Islet precursor cell (in vitro differentiated cells): Measurements from ENCODE around the gene DNASE1L3.
"Not testable (repeated sequence)": the region's sequence is repeated elsewhere in the genome, so short reads cannot be mapped to it uniquely, and the experiment has no call there.

Experiments
- DNase-seq: peaks from one replicate; pipeline ENCODE4 v3.0.0-alpha.2; 2018

DNASE1L3 gene

DNA sequence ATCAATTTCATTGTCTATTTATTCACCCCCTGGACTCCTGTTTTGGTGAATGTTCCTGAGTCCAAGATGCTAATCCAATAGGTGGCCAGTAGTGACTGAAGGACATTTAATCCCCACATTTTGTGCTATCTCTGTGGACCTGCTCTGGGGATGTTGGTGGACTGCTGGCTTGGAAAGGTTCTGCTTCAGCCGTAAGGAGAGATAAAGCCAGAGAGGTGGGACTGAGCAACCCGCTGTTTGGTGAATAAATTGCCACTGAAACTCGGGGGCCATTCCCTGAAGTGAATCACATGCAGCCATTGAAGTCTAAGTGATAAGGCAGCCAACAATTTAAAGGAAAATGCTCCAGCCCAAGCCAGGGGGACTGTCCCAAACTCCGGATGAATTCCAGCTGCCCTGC is 25.2 kb upstream of the DNASE1L3 start:
- no peak for DNase-seq

DNA sequence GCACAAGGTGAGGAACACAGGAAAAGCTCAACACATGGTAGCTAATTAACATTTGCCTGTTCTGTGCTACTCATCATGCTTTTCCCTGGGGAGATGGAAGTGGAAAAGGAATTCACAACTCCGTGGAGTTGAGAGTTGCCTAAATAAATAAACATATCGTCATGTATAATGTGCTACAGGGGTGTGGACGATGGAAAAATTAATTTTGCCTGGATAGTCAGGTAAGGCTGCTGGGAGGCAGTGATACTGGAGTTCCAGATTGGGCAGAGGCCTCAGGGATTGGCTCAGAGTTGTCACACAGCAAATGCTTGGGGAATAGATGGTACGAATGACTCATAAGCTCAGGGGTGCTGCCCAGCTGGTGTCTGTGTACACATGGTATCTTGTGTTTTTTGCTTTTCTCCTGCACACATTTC is 23.8 kb upstream of the DNASE1L3 start:
- DNase-seq = no peak

DNA sequence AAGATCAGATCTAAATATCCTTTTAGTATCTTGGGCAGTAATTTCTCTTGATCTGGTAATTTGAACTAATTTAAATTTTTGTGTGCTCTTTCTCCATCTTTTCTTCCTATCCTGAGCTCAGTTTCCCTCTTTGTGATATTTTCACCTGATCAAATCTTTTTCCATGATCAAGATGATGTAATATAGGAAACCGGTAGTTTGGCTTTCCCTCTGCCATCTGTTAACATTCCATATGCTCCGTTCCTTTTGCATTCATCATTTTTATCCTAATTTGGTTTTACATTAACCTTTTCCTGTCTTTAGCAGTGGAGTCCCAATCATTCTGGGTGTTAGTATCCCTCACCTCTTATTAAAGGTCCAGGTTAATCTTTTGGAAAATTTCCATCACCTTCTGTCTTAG is 20.9 kb upstream of the DNASE1L3 start:
- no peak for DNase-seq

DNA sequence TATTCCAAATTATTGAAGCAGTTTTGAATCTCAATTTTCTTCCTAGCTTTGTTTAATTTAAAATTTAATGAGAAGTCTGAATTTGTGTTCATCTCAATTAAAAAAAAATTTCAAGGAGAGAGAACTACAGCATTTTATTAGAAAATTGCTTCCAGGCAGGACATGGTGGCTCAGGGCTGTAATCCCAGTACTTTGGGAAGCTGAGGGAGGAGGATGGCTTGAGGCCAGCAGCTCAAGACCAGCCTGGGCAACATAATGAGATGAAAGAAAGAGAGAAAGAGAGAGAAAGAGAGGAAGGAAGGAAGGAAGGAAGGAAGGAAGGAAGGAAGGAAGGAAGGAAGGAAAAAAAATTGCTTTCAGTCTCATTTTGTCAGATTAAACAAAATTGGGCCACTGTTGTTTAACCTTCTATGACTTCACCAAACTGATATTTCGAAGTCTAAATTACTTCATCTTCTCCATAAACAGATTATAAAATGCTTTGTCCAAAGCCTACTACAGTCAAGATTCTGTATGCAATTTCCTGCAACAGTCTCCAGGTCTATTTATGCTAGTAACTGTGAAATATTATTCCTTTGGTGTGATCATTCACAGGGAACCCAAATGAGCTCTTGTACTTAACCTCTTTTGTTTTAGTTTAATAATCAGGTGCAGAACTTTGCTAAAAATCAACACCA is 20.2 kb upstream of the DNASE1L3 start:
- DNase-seq = no peak

DNA sequence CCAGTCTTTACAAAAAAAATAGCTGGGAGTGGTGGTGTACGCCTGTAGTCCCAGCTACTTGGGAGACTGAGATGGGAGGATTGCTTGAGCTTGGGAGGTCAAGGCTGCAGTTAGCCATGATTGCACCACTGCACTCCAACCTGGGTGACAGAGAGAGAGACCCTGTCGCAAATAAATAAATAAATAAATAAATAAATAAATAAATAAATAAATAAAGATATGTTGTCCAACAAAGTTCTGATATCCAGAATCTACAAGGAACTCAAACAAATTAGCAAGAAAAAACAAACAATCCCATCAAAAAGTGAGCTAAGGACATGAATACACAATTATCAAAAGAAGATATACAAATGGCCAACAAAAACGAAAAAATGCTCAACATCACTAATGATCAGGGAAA is 17.2 kb upstream of the DNASE1L3 start:
- DNase-seq = not testable (repeated sequence)

DNA sequence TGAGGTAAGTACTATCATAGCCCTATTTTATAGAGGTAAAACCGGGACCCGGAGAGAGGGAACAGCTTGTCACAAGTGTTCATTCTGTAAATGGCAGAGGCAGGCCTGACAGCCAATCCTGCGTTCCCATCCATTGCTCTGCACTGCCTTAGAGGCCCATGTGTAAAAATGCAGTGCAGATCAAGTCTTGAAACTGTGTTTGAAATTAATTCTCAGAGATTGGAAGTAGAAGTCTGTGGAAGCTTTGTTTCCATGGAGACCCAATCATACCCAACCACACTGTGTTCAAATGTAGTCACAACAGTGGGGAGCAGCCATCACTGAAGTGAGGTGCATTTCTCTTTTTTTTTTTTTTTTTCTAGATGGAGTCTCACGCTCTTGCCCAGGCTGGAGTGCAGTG is 13.1 kb upstream of the DNASE1L3 start:
- DNase-seq = no peak

DNA sequence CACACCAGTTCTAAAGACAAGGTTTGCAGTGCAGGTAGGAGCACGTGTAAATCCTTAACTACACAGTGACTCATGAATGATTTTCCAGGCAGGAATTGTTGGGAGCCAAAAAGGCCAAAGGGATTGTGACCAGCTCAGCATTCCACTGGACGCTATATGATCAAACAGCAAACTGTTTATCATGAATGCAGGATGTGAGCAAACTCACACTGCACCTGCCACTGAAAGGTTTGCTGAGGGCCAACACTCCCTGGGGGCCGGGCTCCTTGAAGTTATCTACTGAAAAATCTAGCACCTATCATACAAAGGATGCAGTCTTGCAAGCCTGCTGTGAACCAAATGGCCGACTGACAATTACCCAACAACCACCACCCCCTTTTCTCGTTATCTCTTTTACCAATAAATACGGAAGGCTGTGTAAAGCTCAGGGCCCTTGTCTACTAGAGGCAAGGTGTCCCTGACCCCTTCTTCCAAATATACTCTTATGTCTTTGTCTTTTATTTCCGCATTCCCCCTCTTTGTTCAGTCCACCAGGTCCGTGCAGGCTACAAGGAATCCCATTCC is 11.5 kb upstream of the DNASE1L3 start:
- no peak for DNase-seq

DNA sequence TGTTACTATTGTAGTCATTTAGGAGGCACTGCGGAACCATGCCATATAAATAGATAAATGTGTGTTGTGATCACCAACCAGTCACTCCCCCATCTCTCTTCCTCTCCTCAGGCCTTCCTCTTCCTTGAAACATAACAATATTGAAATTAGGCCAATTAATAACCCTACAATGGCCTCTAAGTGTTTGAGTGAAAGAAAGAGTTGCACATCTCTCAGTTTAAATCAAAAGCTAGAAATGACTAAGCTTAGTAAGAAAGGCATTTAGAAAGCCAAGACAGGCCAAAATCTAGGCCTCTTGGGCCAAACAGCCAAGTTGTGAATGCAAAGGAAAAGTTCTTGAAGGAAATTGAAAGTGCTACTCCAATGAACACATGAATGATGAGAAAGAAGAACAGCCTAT is 8.1 kb upstream of the DNASE1L3 start:
- no peak for DNase-seq

DNA sequence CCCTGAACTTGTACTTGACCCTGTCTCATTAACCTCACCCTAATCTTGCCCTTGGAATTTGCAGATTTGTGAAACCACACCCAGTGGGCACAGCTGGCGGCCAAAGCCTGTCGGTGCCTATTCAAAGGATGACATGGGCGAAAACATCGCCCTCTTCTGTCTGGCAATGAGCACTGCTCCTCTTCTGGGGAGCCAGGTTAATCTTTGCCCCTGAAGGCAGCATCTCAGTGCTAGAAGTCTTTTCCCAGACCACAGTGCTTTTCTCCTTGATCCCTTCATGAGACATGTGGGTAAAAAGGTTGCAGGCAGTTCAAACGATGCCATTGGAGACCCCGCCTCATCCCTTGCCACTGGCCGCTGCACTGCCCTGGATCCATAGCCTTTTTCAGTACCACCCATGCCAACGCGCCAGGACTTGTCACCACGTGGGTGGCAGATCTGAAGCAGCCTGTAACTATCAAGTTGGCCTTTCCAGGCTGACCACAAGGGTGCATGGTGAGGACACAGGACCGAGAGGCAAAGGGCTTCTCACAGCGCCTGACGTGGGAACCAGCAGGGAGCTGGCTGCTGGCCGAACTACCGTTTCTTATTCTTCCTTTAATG is 6.5 kb upstream of the DNASE1L3 start:
- DNase-seq = peak; percentile 85

DNA sequence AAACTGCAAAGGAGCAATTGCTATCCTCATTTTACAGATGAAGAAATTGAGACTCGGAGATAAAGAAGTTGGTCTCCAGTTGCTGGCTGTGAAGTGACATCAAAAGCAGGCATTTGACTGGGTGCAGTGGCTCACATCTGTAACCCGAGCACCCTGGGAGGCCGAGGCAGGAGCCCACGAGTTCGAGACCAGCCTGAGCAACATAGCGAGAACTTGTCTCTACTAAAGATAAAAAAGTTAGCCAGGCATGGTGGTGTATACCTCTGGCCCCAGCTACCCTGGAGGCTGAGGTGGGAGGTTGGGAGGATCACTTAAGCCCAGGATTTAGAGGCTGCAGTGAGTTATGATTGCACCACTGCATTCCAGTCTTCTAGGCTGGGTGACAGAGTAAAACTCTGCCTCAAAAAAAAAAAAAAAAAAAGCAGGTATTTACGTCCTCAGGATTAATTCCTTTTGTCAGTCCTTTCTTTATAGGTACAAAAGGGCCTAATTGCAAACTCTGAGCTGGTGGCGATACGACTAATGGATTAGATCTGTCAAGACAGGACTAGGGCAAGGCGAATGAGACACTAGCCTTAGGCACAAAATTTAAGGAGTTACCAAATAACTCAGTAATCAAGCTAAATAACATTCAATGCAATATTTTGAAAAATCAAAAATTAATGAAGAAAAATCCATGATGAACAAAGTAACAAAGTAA is 5.9 kb upstream of the DNASE1L3 start:
- DNase-seq = no peak

DNA sequence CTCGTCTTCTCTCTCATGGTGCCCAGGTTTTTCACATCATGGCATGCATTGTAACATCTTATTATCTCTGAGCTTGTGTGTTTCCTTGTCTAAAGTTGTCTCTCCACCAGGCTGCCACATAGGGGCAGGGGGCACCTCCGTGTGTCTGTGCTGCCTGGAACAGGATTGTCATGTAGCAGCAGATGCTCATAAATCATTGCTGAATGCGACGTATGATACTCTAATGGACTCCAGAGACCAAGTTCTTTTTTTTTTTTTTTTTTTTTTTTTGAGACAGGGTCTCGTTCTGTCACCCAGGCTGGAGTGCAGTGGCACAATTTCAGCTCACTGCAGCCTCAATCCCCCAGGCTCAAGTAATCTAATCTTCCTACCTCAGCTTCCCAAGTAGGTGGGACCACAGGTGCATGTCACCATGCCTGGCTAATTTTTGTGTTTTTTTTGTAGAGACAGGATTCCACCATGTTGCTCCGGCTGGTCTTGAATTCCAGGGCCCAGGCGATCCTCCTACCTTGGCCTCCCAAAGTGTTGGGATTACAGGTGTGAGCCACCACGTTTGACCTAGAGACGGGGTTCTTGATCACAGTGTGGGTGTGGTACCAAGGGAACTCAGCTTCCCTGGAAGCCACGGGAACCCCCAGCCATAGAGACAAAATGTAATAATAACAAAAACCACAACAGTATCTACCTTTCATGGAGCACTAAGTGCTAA is 4.7 kb upstream of the DNASE1L3 start:
- no peak for DNase-seq

DNA sequence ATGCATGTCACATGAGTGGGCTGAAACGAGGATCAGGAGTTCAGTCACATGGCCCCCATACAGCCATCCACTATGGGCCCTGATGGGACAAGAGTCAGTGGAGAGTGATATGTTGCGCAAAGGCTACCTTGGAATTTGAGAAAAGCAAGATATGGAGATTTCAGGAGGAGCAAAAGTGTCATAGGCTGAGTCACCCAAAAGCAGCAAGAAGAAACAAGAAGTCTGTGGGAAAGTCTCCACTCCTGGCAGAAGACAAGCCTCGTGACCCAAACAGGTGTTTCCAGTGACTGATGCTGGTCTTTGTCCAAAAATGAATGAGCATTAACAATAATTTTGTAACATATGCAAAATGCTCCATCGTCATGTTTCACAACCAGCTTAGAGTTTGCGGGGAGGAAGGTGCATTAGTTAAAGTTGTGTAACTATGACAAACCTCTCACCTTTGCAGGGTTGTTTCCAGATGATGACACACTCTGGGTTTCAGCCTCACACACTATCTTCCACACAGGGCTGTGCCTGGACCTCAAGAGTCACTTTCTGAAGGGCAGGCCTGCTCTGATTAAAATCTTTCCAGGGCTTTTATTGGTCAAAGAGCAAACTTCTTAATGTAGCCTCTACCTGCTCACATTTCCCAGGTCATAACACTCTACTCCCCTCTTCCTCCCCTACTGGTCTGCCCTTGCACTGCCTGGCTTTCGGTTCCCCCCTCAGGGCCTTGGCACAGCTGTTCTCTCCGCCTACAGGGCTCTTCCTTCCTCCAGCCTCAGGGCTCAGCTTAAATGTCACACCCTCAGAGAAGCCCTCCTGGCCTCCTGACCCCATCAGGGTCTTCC is 3.9 kb upstream of the DNASE1L3 start:
- no peak for DNase-seq

DNA sequence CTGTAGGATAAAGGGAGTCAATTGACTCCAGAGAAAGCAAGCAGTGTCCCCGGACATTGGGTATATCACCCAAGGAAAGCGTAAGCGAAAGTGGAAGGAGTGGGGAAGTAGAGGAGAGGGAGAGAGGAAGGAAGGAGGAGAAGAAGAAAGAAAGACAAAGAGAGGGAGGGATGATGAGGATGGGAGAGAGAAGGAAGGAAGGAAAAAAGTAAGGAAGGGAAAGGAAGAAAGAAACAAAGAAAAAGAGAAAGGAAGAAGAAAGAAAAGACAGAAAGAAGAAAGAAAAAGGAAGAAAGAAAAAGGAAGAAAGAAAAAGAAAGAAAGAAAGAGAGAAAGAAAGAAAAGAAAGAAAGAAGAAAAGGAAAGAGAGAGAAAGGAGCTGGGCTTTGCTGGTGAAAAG is 839 bp downstream of the DNASE1L3 start:
- DNase-seq = no peak

DNA sequence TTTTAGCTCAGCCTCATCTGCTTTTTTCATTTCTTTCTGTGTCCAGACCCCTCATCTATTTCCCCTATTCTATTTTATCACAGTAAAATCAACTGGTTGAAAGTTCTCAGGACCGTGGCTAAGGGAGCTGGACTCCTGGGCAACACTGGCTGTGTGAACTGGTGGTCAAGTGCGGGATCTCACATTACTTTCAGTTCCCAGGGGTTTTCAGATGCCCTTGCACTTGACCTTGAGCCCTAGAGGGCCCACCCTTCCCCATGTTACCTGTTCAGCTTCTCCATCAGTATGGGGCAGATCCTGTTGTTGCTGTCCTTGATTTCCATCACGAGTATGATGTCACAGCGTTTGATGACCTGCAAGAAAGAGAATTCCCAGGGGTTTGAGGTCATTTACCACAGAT is 2.8 kb downstream of the DNASE1L3 start:
- DNase-seq = no peak

DNA sequence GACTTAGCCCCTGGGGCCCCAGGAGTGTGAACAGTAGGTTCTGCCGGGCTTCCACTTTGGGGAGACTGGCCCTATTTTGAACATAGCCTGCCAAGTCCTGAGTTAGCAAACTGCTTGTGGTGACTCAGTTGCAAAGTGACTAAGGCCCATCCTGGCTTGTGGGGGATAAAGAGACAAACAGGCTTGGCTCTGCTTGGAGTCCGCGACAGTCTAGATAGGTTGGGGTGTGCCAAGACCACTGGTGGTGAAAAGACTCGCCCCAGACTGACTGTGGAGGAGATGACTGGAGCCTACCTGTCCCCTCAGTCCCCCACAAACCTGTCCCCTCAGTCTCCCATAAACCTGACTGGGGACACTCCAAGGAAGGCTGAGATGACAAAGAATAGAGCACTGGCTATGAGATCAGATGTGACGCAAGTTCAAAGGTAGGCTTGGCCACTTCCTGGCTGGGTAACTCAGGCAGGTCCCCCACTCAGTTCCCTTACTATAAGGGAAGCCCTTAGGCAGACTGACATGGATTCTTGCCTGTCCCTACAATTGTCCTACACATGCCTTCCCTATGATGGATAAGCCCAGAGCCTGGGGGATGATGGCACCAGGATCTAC is 4.3 kb downstream of the DNASE1L3 start:
- DNase-seq = no peak

DNA sequence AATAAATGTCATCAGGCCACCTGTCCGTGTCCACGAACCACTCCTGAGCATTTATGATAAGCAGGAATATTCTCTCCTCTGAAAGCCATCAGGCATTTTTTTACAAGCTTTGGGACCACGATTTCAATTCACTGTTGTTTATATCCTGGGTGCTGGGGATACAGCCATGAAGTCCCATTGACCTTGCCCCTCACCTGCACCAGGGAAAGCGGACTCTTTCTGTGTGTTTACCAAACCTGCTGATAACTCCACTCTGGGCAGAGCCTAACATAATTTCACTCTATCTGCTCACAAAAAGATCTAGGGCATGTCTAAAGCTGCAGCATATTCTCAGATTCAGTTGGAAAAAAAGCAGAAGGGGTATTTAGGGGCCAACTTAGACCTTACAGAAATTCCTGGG is 4.8 kb downstream of the DNASE1L3 start:
- no peak for DNase-seq

DNA sequence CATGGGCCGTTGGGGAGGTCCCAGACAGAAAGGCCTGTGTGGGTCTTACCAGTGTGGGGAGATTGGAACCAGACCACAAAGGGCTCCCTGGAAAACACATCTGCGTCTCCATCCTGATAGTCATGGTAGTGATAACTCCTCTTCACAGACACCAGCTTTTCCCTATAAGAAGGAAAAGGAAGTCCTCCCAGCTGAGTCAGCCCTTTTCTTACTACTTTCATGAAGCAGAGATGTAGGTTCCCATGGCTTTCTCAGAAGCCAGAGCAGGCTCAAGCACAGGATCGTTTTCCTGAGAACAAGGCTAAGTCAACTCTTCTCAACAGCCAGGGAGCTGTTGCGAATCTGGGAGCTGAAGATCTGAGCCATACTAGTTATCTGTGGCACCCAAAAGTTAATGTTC is 6.1 kb downstream of the DNASE1L3 start:
- no peak for DNase-seq

DNA sequence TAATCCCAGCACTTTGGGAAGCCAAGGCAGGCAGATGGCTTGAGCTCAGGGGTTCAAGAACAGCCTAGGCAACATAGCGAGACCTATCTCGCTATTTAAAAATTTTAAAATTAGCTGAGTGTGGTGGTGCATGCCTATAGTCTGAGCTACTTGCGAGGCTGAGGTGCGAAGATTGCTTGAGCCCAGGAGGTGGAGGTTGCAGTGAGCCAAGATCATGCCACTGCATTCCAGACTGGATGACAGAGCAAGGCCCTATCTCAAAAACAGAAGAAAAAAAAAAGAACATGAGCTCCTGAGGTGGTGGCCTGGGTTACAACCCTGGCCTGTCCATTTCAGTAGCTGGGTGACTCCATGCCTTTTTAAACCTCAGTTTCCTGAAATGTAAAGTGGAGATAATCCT is 7.2 kb downstream of the DNASE1L3 start:
- DNase-seq = no peak

DNA sequence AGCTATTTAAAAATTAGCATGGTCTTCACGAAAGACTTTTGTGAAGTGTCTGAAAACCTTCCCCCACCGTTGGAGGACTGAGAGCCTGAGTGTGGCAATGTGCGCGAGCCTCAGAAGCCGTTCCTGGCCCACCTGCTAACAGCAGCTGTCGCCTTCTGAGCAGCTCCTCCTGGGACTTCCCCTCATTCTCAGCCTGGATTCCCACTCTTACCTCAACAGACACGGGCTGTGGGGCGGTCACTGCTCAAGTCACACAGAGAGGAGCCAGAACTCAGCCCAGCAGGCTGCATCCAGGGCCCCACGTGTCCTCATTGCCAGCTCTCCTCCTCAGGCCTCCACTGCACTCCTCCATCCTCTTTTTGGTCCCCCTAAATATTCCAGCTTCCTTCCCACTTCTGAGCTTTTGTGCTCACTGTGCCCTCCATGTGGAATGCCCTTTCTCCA is 7.8 kb downstream of the DNASE1L3 start:
- no peak for DNase-seq

DNA sequence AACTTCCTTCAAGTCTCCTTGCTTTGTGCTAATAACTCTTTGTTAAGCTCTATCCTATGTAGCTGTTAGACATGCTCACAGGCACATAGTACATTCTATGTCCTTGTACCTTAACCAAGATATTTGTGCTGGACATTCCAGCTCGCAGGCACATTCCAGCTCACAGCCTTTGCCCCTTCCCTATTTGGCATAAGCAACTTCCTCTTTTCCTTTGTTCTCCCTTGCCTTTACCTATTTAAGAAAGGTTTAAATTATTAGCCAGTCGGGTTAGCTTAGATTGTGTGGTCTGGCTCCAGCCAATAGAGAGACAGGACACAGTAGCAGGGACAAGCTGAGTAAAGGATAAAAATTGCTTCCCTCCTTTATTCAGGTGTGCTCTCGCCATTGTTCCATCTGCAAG is 9.3 kb downstream of the DNASE1L3 start:
- not testable (repeated sequence) for DNase-seq

DNA sequence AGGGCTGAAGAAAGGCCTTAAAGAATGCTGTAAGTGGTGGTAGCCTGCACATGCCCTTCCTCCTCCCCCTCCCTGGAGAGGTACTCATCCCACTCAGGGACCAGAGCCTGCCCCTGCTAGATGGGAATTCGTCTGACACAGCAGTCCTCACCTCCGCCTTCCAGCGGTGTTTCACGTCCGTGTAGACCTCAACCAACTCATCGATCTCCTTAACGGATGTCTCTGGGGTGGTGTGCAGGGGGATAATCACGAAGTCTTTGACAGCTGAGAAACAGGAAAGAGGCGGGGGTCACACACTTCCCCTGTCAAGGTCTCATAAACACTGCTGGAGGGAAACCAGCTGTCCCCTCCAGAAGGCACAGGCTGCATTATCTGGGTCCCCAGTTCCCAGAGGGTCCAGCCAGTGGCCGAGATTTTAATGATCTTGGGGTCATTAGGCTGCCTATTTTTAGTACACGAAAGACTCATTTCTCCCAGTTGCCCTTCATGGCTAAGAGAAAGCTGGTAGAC is 9.9 kb downstream of the DNASE1L3 start:
- no peak for DNase-seq
